Activated CD4-positive, alpha-beta T cell treated with anti-CD3 and anti-CD28 coated beads, Interleukin-10, Interleukin-2, amounts not matched to agents 100 ng/mL and 50 ng/mL, durations not matched to agents 16 hours and 8 hours (primary cell): Measurements from ENCODE around the gene RORB.
"Not testable (repeated sequence)": the region's sequence is repeated elsewhere in the genome, so short reads cannot be mapped to it uniquely, and the experiment has no call there.

Experiments
- DNase-seq: peaks from one replicate; pipeline ENCODE4 v3.0.0-alpha.2; 2020

RORB gene

DNA sequence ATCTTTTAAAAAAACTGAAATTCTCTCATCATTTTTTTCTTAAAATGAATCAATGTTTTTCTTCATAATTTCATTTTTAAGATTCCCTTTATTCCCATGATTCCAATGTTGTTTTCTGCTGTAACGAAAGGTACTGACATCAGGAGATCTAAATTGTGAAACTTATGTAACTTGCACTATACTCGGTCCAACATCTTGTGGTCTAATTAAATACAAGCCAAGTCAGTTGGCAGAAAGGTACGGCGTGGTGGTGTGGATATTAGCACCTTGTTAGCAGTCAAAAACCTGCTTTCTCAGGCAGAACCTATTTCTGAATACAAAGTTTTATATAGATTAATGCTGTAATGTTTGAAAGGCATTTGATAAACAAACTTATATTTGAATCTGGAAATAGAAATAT lies 20.1 kb downstream of the RORB start:
- DNase-seq = no peak

DNA sequence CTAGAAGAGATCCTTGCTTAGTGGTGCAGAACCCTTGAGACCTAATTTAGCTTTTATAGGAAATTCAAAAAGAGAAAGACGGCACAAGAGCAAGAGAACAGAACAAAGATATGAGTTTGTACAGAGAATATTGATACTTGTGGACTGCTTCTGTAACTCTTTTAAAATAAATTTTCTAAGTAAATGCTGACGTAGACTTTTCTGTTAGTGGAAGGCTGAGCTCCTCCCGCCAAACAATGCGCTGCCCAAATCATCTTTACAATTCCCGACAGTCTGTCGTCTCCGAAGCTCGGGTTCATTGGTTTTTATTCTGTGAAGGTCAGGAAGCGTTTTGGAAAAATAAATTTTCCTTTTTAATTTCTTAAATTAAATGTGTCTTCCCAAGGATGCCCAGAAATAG lies 22.3 kb downstream of the RORB start:
- no peak for DNase-seq

DNA sequence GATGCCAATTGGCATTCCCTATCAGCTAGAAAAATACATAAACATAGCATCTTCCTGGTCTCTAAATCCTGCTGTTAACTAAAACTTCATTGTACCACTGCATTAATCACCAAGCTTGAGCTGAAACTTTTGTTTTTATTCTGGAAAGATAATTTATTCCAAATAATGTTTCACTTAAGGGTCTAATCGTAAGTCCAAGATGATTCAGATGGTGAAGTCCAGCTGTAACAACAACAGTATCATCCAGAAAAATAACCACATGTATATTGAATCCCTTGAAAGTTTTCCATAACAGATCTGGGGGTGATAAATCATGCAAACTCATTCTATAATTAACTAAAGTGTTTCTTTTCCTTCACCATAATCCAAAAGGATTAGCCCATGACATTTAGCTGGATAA lies 23.9 kb downstream of the RORB start:
- DNase-seq = no peak

DNA sequence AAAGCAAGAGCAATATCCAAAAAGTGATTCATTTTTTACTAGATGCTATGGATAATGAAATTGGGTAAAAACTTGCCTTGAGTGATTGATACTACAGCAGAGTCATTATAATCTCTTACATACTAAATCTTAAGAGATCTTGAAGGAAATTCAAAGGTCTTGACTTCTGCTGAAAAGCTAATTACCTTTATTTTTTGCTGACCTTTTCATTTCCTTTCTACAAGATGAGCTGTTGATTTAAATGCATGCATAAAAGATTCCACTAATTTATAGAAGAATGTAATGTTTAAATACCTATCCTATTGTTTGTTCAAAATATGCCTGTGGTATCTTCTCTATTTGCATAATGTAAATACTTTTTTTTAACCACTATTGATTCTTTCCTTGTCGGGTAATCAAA lies 27.2 kb downstream of the RORB start:
- DNase-seq = no peak

DNA sequence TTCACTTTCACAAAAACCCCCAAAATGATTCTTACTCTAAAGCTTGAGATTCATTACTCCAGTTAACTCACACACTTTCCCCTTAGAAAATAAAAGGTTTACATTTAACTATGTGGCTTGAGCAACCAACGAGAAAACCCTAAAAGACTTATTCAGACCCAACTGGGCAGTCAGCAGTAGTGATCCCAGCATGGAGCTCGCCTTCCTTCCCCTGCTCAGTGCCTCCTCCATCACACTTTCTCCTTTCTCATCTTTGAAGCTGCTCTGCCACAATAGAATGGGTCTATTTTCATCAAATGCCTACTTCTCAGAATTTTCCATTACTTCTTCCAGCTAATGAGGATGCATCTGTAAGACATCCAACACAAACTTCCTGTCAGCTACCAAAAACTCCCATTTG lies 29.1 kb downstream of the RORB start:
- no peak for DNase-seq

DNA sequence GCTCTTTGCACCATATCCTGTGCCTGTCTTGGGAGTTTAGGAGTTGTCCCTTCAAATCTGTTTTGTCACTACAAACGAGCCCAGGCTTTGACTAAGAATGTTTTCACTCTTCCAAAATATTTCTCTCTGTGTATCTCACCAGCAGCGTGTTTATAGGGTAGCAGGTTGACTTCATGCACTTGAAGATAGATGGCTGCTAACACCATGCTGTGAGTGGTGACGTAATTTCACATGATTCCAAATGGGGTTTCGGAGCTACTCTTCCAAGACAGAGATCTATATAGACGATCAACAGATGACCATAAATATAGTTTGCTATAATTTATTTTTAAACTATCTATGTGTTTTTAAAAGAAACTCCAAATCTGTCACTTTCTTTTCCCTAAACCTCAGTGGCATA lies 30.6 kb downstream of the RORB start:
- no peak for DNase-seq

DNA sequence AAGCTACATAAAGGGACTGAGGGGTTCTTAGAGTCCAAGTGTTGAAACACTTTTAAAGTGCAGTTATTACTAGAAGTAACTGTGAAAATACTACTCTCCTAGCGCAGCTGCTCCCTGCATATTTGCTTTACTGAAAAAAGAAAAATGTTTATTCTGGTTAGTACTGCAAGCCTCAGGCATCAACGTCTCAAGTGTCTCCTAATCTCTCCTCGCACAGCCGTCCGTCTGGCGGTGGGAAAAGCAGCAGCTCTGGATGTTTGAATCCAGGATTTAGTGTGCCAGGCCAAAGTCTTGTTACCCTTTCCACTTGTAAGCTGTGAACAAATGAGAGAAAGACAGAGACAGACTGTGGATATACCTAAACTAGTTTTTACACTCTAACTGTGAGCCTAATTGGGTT lies 31.1 kb downstream of the RORB start:
- no peak for DNase-seq

DNA sequence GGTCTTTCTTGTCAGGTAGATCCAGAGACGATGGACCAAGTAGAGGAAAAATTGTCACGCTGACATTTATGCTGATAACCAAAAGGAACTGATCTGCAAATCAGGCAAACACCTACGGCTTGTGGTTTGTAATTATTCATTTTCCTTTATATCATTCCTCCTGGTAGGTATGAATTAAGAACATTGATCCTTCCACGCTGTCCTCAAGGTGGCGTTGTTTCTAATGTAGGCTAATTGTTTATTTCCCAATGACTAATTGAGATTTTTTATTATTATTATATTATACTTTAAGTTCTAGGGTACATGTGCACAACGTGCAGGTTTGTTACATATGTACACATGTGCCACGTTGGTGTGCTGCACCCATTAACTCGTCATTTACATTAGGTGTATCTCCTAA lies 33.3 kb downstream of the RORB start:
- not testable (repeated sequence) for DNase-seq

DNA sequence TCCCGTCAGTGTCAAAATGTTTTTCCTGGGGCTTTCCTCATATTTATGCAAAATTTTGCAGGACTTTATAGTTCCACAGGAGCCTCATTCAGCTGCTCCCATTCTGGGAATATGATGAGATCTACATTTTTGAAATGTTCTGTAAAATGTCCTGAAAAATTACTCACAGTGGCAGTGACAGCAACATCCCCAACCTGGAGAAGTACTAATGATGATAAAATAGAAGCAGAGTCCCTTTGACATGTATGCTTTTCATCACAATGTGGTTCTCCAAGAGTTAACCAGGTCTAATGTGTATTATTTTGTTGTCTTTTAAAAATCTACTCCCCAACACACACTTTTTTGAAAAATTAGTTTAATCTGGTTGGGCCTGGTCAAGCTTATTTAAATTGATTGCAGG lies 36.1 kb downstream of the RORB start:
- DNase-seq = no peak

DNA sequence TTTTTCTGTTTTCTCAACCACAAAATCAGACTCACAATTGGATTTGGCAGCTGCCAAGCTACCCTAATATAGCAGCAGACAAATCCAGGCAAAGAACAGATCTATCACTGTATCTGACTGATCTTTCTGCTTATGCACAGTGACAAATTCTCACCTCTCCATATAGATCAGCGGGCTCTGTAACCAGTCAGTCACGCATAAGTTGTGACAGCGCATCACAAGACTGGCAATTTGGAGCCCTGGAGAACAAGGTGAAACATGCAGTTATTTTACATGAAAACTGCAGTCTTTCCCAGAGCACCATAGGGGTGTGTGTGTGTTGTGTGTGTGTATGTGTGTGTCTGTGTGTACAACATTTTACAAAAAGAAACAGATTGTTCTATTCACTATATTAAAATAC lies 37.7 kb downstream of the RORB start:
- no peak for DNase-seq

DNA sequence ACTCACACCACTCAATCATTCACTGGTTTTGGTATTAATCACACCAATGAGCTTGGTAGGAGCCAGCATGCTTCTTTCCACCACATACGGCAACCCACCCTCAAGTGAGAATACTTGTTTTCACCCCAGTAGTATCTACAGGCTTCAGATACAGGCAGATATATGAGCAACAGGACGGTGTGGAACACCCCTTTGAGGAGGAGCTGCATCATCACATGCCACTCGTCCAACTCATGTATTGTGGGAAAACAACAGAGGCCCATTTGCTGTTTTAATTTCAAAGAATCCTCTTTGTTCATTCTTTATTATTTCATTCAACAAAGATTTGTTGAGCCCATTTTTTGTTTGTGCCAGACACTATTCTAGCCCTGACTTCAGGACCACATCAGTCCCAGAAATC lies 46.0 kb downstream of the RORB start:
- peak; percentile 1 for DNase-seq

DNA sequence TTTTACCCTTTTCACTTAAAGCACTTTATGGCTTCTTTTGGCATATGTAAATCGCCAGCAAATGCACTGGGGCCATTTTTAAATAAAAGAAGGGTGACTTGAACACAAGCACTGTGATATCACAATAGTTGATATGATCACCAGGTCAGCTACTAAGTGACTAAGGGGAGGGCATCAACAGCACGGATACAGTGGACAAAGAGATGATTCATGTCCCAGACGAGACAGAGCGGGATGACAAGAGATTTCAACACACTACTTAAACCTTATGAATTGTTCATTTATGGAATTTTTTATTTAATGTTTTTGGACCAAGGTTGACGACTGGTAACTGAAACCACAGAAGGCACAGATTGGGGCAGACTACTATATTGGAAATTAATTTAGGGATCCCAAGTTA lies 54.1 kb downstream of the RORB start:
- DNase-seq = no peak

DNA sequence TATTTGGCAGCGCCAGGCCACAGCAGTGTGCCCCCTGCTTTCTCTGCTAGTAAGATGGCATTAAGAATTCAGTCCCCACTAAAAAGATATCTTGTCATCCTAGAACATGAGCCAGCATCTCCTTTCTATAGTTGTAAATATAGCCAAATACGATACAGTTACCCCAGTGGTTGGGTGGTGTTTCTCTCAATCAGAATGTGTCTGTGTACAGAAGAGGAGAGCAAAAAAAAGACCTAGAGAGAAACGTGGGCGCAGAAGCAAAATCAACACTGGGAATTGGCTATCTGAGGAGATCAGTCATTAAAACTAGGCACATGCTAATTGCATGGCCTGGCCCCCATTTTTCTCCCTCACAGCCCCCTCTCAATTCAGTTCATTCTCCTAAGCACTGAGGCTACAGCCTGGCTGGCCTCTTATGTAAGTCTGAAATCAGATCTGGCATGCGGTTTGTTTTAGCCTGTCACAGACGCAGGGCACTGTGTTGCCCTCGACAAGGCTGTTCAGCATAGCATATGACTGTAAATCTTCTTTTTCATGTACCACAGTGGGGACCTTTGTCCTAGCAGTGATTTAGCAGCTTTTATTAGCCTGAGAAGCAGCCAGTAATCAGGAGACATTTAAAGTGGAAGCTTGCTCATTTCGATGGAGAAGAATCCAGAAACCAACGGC lies 57.8 kb downstream of the RORB start:
- DNase-seq = no peak

DNA sequence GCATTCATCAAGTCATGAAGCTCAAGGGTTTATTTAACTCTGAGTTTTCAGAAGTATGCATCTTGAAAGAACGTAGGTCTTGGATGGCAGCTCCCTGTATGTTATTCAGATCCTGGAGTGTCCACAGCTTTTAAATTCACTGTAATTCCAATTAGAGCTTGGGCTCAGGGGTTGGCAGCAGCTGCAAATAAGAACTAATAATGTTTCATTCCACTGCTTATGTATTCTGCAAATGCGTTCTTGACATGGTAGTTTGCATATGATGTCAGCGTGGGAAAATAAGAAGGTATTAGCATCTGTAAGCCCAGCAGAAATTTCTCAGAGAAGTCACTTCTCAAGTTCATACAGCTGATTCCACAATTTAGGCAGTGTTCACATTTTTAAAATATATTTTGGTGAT lies 58.4 kb downstream of the RORB start:
- no peak for DNase-seq

DNA sequence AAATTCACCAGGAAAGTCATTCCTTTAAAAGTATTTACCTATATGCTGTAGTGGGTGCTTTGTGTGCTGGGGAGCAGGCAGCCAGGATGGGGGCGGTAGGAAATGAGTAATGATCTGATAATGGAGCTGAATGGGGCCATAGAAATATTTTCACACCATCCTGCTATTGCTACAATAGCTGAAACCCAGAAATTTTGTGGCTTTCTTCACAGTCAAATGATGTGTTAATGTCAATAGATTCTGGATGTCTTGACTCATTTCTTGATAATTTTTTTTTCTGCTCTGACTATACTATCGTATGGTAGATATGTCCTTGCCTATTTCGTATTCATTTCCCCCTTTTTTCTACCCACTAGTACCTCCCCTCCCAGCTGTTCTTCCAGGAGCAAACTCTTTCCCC lies 59.5 kb downstream of the RORB start:
- DNase-seq = peak; percentile 70

DNA sequence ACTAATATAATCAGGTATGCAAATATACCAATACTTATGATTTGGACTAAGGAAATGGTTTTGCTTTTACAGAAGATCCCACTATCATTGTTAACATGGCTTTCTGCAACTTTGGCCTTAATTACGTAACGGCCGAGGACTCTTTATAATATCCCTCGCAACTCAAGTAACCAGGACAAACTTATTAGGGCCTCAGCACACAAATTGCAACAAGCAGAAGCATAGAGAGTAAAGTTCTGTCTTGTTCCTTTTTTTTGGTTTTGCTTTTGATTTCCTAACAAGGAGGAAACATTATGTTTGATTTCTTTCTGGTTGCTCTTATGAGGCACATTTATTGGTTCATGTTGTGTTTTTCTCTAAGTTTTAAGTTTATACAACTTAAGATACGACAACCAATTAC lies 60.4 kb downstream of the RORB start:
- DNase-seq = no peak

DNA sequence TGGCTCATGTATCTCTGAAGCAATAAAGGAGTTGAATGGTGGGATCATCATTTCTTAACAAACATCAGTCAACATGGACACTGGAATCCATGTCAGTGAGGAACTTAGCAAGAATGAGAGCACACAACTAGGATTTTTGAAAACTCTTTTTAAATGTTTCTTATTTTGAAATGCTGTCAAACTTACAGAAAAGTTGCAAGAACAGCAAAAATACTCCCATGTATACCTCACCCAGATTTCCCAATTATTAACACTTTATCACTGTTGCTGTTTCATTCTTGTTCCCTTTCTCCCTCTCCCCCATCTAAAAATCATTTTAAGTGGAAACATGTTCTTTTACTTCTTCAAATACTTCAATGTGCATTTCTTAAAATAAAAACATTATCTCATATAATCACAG lies 65.5 kb downstream of the RORB start:
- no peak for DNase-seq

DNA sequence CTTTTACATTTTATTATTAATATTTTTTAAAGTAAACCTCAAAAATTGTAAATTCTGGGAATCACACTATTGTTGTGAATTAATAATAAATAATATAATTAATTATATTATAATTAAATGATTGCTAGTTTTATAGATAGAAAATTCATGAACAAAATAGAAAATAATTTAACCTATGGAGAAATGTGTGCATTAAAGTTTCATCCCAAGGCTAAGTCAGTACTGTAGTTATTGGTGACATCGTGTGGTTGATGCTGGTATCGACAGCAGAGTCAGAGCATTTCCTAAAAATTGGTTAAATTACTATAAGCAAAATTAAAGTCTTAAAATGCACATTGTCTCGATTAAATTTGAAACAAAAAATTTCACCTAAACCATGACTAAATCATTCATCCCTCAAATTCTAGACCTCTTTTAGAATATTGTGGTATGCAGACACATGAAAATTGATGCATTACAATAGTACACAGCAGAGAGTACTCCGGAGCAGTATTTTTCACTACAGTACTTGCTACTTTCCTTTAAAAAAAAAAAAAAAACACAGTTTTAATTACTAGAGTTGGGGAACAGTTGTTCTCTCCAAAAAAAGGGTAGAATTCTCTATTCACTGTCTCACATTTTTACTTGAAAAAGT lies 73.9 kb downstream of the RORB start:
- DNase-seq = peak; percentile 24

DNA sequence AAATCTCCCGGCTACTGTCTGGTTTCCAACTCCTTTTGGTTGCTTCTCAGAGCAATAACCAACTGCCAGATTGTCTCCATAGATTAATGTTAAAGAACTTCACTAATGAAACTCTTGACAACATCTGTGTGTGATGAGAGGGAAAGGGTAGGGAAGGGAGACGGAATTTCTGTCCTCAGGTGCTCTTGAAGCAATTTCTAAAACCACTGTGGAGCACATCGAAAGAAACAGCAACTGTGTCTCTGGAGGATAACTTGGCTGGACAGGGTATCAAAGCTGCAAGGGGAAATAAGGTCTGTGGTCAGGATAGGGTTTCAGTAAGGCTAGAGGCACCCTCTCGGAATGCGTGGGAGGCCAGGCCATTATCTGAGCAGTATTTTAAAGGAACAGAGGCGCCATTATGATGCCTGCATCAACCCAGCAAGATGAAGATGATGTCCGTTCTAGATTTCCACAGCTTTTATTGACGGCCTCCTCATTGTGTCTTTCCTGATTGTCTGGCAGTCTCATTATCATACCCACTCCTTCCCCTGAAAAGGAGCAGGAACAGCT lies 76.6 kb downstream of the RORB start:
- DNase-seq = no peak

DNA sequence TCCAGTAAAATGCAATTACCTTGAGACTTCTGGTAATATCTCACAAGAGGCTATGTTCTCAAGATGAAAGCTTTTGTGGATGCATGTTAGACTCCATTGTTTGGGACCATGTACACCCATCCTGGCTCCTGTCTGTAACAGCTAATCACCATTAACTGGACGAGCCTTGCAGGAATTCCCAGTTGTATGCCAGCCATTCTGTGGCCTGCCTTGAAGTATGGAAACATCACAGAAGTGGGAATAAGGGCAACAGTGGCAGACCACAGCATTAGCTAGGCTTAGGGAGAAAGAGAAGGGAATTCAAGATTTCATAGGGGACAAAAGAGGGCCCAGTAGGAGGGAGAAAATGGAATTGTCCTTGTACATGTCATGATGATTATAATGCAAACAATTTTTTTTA lies 79.0 kb downstream of the RORB start:
- DNase-seq = no peak

DNA sequence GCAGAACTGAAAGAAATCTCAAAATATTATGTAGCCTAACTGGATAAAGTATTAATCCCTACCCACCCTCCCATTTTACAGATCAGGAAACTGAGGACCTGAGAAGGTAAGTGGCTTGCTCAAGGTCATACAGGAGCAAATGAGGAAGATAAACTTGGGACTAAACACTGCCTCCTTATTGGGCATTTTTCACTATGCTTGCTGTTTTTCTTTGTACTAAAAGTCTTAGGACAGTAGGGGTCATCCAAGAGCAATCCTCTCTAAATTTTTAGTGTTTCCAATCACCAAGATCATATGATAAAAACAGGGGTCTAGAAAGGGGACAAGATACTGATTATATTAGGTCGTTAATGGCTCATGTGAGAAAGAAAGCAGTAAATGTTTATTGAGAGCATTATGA lies 80.8 kb downstream of the RORB start:
- DNase-seq = peak; percentile 2

DNA sequence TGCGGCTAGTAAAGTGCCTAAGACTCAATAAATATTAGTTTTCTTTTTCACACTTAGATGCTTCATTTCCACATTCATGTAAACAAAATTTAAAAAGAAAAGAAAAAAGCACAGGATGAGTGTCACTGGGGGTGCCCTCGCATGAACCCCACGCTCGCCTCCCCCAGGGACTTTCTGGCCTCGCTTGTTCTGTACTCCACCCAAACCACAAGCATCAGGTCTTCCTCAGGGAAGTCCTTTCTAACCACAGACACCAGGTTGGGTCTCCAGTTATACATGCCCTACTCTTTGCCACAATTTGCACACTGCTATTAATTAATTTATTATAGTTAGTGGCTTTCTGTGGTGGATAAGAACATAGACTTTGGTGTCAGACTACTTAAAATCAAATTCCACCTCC lies 92.4 kb downstream of the RORB start:
- DNase-seq = no peak

DNA sequence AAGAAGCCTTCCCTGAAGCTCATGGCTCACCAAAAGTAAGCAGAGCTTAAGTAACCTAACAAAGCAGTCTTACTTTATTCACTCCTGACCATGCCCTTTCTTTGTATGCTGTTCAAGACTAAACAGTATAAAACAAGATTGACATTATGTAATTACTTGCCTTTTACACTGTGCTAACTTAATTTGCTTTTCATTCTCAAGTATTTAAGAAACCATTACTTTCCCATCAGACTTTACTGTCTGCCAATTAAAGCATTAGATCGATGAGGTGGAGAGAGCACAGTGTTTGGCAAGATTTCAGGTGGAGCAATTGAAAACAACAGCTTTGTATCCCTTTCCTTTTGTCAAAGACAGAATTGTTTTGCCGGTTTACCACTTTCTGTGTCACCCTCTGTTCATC lies 98.2 kb downstream of the RORB start:
- no peak for DNase-seq

DNA sequence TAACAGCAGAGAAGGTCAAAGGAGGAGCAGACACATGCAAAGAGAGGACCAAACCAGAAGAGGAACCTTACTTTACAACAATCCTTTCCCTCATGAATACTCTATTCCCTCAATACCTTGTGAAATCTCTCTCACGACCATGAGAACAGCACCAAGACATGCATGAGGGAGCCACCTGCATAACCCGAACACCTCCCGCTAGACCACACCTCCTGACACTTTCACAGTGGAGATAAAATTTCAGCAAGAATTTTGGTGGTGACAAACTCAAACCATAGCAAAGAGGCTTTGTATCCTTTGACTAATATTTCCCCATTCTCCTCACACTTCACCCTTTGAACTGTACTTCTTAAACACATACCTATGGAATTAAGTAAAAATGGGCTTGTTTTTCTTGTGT lies 101.7 kb downstream of the RORB start:
- DNase-seq = no peak
